G401.6 (cell line): Measurements from ENCODE around the gene MEIS2.

Experiments
- FAIRE-seq: peaks from 2 replicates; lab custom pipeline; 2012; peaks lifted over from hg19 to GRCh38; lab: Jason Lieb, UNC

Gene MEIS2

GRCh38 chr15:37075777-37076176, 24.6 kb downstream of the MEIS2 start:
- FAIRE-seq, result no peak

- no peak for FAIRE-seq
Measured at GRCh38 chr15:37072181-37072580, 28.2 kb downstream of the MEIS2 start.

- no peak for FAIRE-seq
Measured at GRCh38 chr15:37071134-37071533, 29.2 kb downstream of the MEIS2 start.

- FAIRE-seq, result no peak
Measured at GRCh38 chr15:37070686-37071085, 29.7 kb downstream of the MEIS2 start.

GRCh38 chr15:37061996-37062395, 38.4 kb downstream of the MEIS2 start:
- FAIRE-seq, result no peak

- FAIRE-seq, result no peak
Measured at GRCh38 chr15:37059086-37059485, 41.3 kb downstream of the MEIS2 start.

GRCh38 chr15:37058316-37058985, 41.9 kb downstream of the MEIS2 start:
- FAIRE-seq, result peak; percentile 11

- no peak for FAIRE-seq
Measured at GRCh38 chr15:37057831-37058230, 42.5 kb downstream of the MEIS2 start.

GRCh38 chr15:37057256-37057655, 43.1 kb downstream of the MEIS2 start:
- no peak for FAIRE-seq

GRCh38 chr15:37056177-37057121, 43.9 kb downstream of the MEIS2 start:
- FAIRE-seq, result no peak

- no peak for FAIRE-seq
Measured at GRCh38 chr15:37055481-37055880, 44.9 kb downstream of the MEIS2 start.

GRCh38 chr15:37054336-37054735, 46.0 kb downstream of the MEIS2 start:
- FAIRE-seq, result no peak

- FAIRE-seq, result no peak
Measured at GRCh38 chr15:37053166-37053565, 47.2 kb downstream of the MEIS2 start.

GRCh38 chr15:37050345-37050744, 50.0 kb downstream of the MEIS2 start:
- no peak for FAIRE-seq

GRCh38 chr15:37046876-37047614, 53.3 kb downstream of the MEIS2 start:
- FAIRE-seq, result no peak

GRCh38 chr15:37045859-37046740, 54.2 kb downstream of the MEIS2 start:
- FAIRE-seq, result no peak

- no peak for FAIRE-seq
Measured at GRCh38 chr15:37044915-37045648, 55.3 kb downstream of the MEIS2 start.

GRCh38 chr15:37041836-37042235, 58.5 kb downstream of the MEIS2 start:
- FAIRE-seq, result no peak

- FAIRE-seq, result no peak
Measured at GRCh38 chr15:37041042-37041441, 59.3 kb downstream of the MEIS2 start.

GRCh38 chr15:37040072-37040742, 60.1 kb downstream of the MEIS2 start:
- FAIRE-seq, result no peak

- no peak for FAIRE-seq
Measured at GRCh38 chr15:37038716-37039106, 61.6 kb downstream of the MEIS2 start.
